SK-N-SH (cell line): ENCODE data around the gene FOSB. TPM values are rescaled to one million over a fixed set of nuclear protein-coding genes. Genes with fewer than 3 reads are reported as not detected.

Experiments used
- CTCF ChIA-PET: fragments of 300-600, 350-600 bp; formaldehyde crosslinking; extraction: SDS; loops from one replicate; lab custom pipeline; 2021; lab: Yijun Ruan, JAX
- POLR2A ChIA-PET: fragments of 350-600 bp; sonication (Branson Sonifier 250); formaldehyde crosslinking; extraction: SDS; loops from one replicate; lab custom pipeline; 2020; ENCODE audit warnings: antibody characterized with exemption, inconsistent platforms; lab: Yijun Ruan, JAX
- DNase-seq: peaks from one replicate; pipeline ENCODE4 v3.0.0; 2012
- H2AFZ ChIP-seq: fragments of 200-600 bp; sonication (generic); 2 replicates; pipeline ENCODE4 v1.8.1; 2016; ENCODE audit warnings: antibody characterized with exemption, mild to moderate bottlenecking, low read depth
- H3F3A ChIP-seq: fragments of 200-600 bp; sonication (generic); replicated peaks from 2 replicates; pipeline ENCODE3; 2016; ENCODE audit warnings: antibody characterized with exemption, mild to moderate bottlenecking; ENCODE audit not compliant: insufficient read depth
- H3K27ac ChIP-seq, 2 experiments: fragments of 200-500 bp in 1 of 2; fragments of 200-600 bp in 1 of 2; sonication (Bioruptor generic) in 1 of 2; sonication (generic), shearing (Covaris generic) in 1 of 2; 2 replicates each; pipeline versions ENCODE4 v1.5.1 to v1.6.1; 2014 to 2016; ENCODE audit warnings: low read depth in 2 of 2, inconsistent platforms in 1 of 2, low read length in 1 of 2, mild to moderate bottlenecking in 1 of 2, mixed read lengths in 1 of 2
- H3K27me3 ChIP-seq: fragments of 200-600 bp; sonication (generic), shearing (Covaris generic); 2 replicates; pipeline ENCODE4 v1.6.1; 2016; ENCODE audit warnings: mixed run types; ENCODE audit not compliant: insufficient read depth
- H3K36me3 ChIP-seq, 2 experiments: fragments of 200-500 bp in 1 of 2; fragments of 200-600 bp in 1 of 2; sonication (Bioruptor generic) in 1 of 2; sonication (generic) in 1 of 2; replicated peaks in 1 of 2; 2 replicates each; pipeline versions ENCODE3 to v1.5.1; 2014 to 2016; ENCODE audit warnings: low read length in 1 of 2, mild to moderate bottlenecking in 1 of 2; ENCODE audit not compliant: insufficient read depth in 2 of 2, control insufficient read depth in 1 of 2
- H3K4me1 ChIP-seq, 2 experiments: fragments of 200-500 bp in 1 of 2; fragments of 200-600 bp in 1 of 2; sonication (Bioruptor generic) in 1 of 2; sonication (generic), shearing (Covaris generic) in 1 of 2; 2 replicates each; pipeline versions ENCODE4 v1.5.1 to v1.6.1; 2014 to 2016; ENCODE audit warnings: low read depth in 1 of 2, low read length in 1 of 2, mixed run types in 1 of 2; ENCODE audit not compliant: insufficient read depth in 2 of 2, control insufficient read depth in 1 of 2
- H3K4me2 ChIP-seq: fragments of 200-600 bp; sonication (generic), shearing (Covaris generic); 2 replicates; pipeline ENCODE4 v1.6.1; 2017; ENCODE audit warnings: mixed run types
- H3K4me3 ChIP-seq, 2 experiments: fragments of 200-500 bp in 1 of 2; fragments of 200-600 bp in 1 of 2; sonication (Bioruptor generic) in 1 of 2; sonication (generic), shearing (Covaris generic) in 1 of 2; 2 replicates each; pipeline versions ENCODE4 v1.5.1 to v1.8.1; 2014 to 2016; ENCODE audit warnings: low read depth in 2 of 2, inconsistent platforms in 1 of 2, low read length in 1 of 2, mild to moderate bottlenecking in 1 of 2, mixed read lengths in 1 of 2, moderate library complexity in 1 of 2
- H3K79me2 ChIP-seq: fragments of 200-600 bp; sonication (generic); 2 replicates; pipeline ENCODE4 v1.8.1; 2017; ENCODE audit warnings: mild to moderate bottlenecking; ENCODE audit not compliant: insufficient read depth
- H3K9ac ChIP-seq: fragments of 200-600 bp; sonication (generic); 2 replicates; pipeline ENCODE4 v1.6.1; 2017; ENCODE audit warnings: mixed run types
- H3K9me2 ChIP-seq: fragments of 200-600 bp; sonication (generic); 2 replicates; pipeline ENCODE4 v1.6.1; 2017; ENCODE audit warnings: mixed run types
- H3K9me3 ChIP-seq: fragments of 200-600 bp; sonication (generic); 2 replicates; pipeline ENCODE4 v1.6.1; 2017; ENCODE audit warnings: mixed run types, mild to moderate bottlenecking, moderate library complexity
- H4K20me1 ChIP-seq: fragments of 200-600 bp; sonication (generic); 2 replicates; pipeline ENCODE4 v1.6.1; 2017; ENCODE audit warnings: mild to moderate bottlenecking, mixed run types; ENCODE audit not compliant: insufficient read depth
- CHD2 ChIP-seq: fragments of 150-350 bp; IDR thresholded peaks from 2 replicates; pipeline ENCODE4 v1.6.1; 2018; ENCODE audit warnings: low read length; ENCODE audit not compliant: partially characterized antibody
- EP300 ChIP-seq, 2 experiments: IDR thresholded peaks; 2 replicates each; pipeline versions ENCODE4 v1.4.0 to v1.6.1; 2012; ENCODE audit warnings: borderline replicate concordance in 1 of 2, low read depth in 1 of 2, low read length in 1 of 2
- FOXJ3 ChIP-seq: sonication (generic); formaldehyde crosslinking; IDR thresholded peaks from 2 replicates; pipeline ENCODE4 v1.5.1; 2020; ENCODE audit warnings: mild to moderate bottlenecking, missing genetic modification reagents
- GABPA ChIP-seq: IDR thresholded peaks from 2 replicates; pipeline ENCODE4 v1.4.0; 2012; ENCODE audit warnings: low read depth, mild to moderate bottlenecking
- GATA2 ChIP-seq: sonication (generic); formaldehyde crosslinking; IDR thresholded peaks from 2 replicates; pipeline ENCODE4 v1.5.0; 2020; ENCODE audit warnings: mild to moderate bottlenecking, missing genetic modification reagents
- IRF3 ChIP-seq: fragments of 150-350 bp; IDR thresholded peaks from 2 replicates; pipeline ENCODE4 v1.6.1; 2016; ENCODE audit warnings: mild to moderate bottlenecking, low read depth, low read length
- MEF2A ChIP-seq: IDR thresholded peaks from 2 replicates; pipeline ENCODE4 v1.4.0; 2012; ENCODE audit warnings: low read depth, borderline replicate concordance
- MXI1 ChIP-seq: IDR thresholded peaks from 2 replicates; pipeline ENCODE4 v1.6.1; 2012; ENCODE audit warnings: mild to moderate bottlenecking, low read depth, low read length, improper control_type of control experiment
- NRF1 ChIP-seq: IDR thresholded peaks from 2 replicates; pipeline ENCODE4 v1.6.1; 2012; ENCODE audit warnings: low read depth, mild to moderate bottlenecking, low read length
- PBX3 ChIP-seq: IDR thresholded peaks from 2 replicates; pipeline ENCODE4; 2012
- RCOR1 ChIP-seq: fragments of 150-350 bp; IDR thresholded peaks from 2 replicates; pipeline ENCODE4 v1.6.1; 2017; ENCODE audit warnings: antibody characterized with exemption, low read length
- RXRA ChIP-seq: IDR thresholded peaks from 2 replicates; pipeline ENCODE4 v1.4.0; 2012; ENCODE audit warnings: low read depth, mild to moderate bottlenecking, borderline replicate concordance
- SIN3A ChIP-seq: IDR thresholded peaks from 2 replicates; pipeline ENCODE4 v1.6.1; 2012; ENCODE audit warnings: low read depth, mild to moderate bottlenecking, low read length, moderate library complexity, borderline replicate concordance
- SMC3 ChIP-seq: IDR thresholded peaks from 2 replicates; pipeline ENCODE4 v1.6.1; 2012; ENCODE audit warnings: low read depth, low read length, improper control_type of control experiment
- TAF1 ChIP-seq: IDR thresholded peaks from 2 replicates; pipeline ENCODE4 v1.6.1; 2012; ENCODE audit warnings: low read depth, mild to moderate bottlenecking, low read length, moderate library complexity, borderline replicate concordance
- TEAD4 ChIP-seq: IDR thresholded peaks from 2 replicates; pipeline ENCODE4 v1.4.0; 2012; ENCODE audit warnings: mild to moderate bottlenecking, borderline replicate concordance; ENCODE audit not compliant: insufficient read depth
- USF2 ChIP-seq: fragments of 150-350 bp; IDR thresholded peaks from 2 replicates; pipeline ENCODE4 v1.6.1; 2017; ENCODE audit warnings: antibody characterized with exemption, low read length, low read depth, borderline replicate concordance
- ZBTB33 ChIP-seq: IDR thresholded peaks from 2 replicates; pipeline ENCODE4 v1.4.0; 2012; ENCODE audit warnings: low read depth, borderline replicate concordance
- WGBS: methylation state at CpG from one replicate; pipeline ENCODE4 v1.1.6; 2017; ENCODE audit warnings: low lambda C conversion rate; 5-methylcytosine and 5-hydroxymethylcytosine counted together
- polyA plus RNA-seq, 3 experiments: library from polyadenylated mRNA; depleted of rRNA; stranded (reverse); fragments of >200 nt; gene quantifications; 2 replicates each; pipeline ENCODE4 v1.2.3, GENCODE V29; 2012

Gene FOSB
- polyA plus RNA-seq, 1 of the 3 experiments (the other 2 are of a cell fraction), result 78.2 TPM

- TF ChIP-seq PBX3 (no peak), TEAD4 (no peak), MEF2A (no peak), TAF1 (no peak), SMC3 (no peak), MXI1 (no peak)
- TF ChIP-seq, all 33 proteins: peak for 0
These were observed 5.0 kb downstream of the FOSB start (continued) for GRCh38 chr19:45472563-45473366.

GRCh38 chr19:45473367-45473681 is 5.5 kb downstream of the FOSB start:
- CTCF ChIA-PET, result interaction anchor here (2.0 to 27.6 kb wide), 2 partner anchors 12 to 30 kb away, joined by 12 to 870 read pairs; no protein-coding TSS in a partner anchor
- no peak overlapping the region for H3K4me3 ChIP-seq
- H3K9me2 ChIP-seq, result no peaks in the 10 kb centered on the region
- H2AFZ ChIP-seq, result no peak overlapping the region
- DNase-seq, result no peak
- no peak overlapping the region for H3K4me2 ChIP-seq
- POLR2A ChIA-PET, result no interaction called here
- peaks cover 8% of the 10 kb centered on the region for H3F3A ChIP-seq
- H3K9ac ChIP-seq, result no peak overlapping the region
- TF ChIP-seq MXI1 (no peak), NRF1 (no peak), IRF3 (no peak), FOXJ3 (CRISPR knock-in tag) (no peak), SMC3 (no peak), TAF1 (no peak), RCOR1 (no peak), SIN3A (no peak), ZBTB33 (no peak), PBX3 (no peak), USF2 (no peak), GABPA (no peak), GATA2 (CRISPR knock-in tag) (no peak), EP300 (IDR thresholded peaks at IDR 0.05; ENCODE audit: borderline replicate concordance in 1 of 2, low read depth in 1 of 2, low read length in 1 of 2) (no peak), CHD2 (no peak), RXRA (no peak)
- peaks cover 0 to 17% of the 10 kb centered on the region in 2 experiments; a peak in 2 of 4 replicates for H3K4me1 ChIP-seq
- no peaks in the 10 kb centered on the region for H3K9me3 ChIP-seq
- no peaks in the 10 kb centered on the region for H3K79me2 ChIP-seq
- WGBS, result 35% methylated on average over 4 of the region's 5 CpGs
- H3K27me3 ChIP-seq, result no peaks in the 10 kb centered on the region
- no peaks in the 10 kb centered on the region for H3K36me3 ChIP-seq
- peaks cover 36% of the 10 kb centered on the region; the same call in 1 of the 2 replicates for H4K20me1 ChIP-seq
- no peak overlapping the region for H3K27ac ChIP-seq
